IMR-90 (cell line): ENCODE data around the gene NEK6. TPM values are rescaled to one million over a fixed set of nuclear protein-coding genes. Genes with fewer than 3 reads are reported as not detected.

Source experiments
- ATAC-seq: fragments of 200-7000 bp; cut with Tn5 transposase; 2 replicates; pipeline ENCODE4 v1.9.1; 2020; ENCODE audit warnings: low read depth, mild to moderate bottlenecking, moderate library complexity
- BruUV-seq: library from RNA; stranded (reverse); fragments of 400-500 nt; replicated peaks from 2 replicates; lab custom pipeline; 2021; lab: Mats Ljungman, UMichigan
- CTCF ChIA-PET: fragments of 300-600 bp; formaldehyde crosslinking; extraction: SDS; loops from one replicate; lab custom pipeline; 2021; ENCODE audit warnings: antibody characterized with exemption; lab: Yijun Ruan, JAX
- POLR2A ChIA-PET: fragments of 300-600 bp; sonication (Branson Sonifier 250); formaldehyde crosslinking; loops from one replicate; lab custom pipeline; 2022; ENCODE audit warnings: antibody characterized with exemption; ENCODE audit not compliant: unreplicated experiment; lab: Charles Lee
- DNase-seq: peaks from one replicate; pipeline ENCODE4 v3.0.0; 2013
- H2AFZ ChIP-seq: replicated peaks from 2 replicates; pipeline ENCODE3; 2013; ENCODE audit warnings: low read length, mild to moderate bottlenecking; ENCODE audit not compliant: poor library complexity
- H2AK5ac ChIP-seq: 2 replicates; pipeline ENCODE4 v1.6.1; 2013; ENCODE audit warnings: low read depth, low read length, inconsistent platforms
- H2AK9ac ChIP-seq: replicated peaks from 2 replicates; pipeline ENCODE3; 2013; ENCODE audit warnings: mild to moderate bottlenecking, low read depth, low read length, moderate library complexity; ENCODE audit not compliant: poor library complexity
- H2BK120ac ChIP-seq: 2 replicates; pipeline ENCODE4 v1.6.1; 2013; ENCODE audit warnings: low read depth, low read length, inconsistent platforms
- H2BK15ac ChIP-seq: 3 replicates; pipeline ENCODE4 v1.6.1; 2013; ENCODE audit warnings: low read depth, low read length, inconsistent platforms
- H2BK20ac ChIP-seq: 2 replicates; pipeline ENCODE4 v1.6.1; 2013; ENCODE audit warnings: low read depth, mild to moderate bottlenecking, inconsistent platforms, low read length, moderate library complexity
- H2BK5ac ChIP-seq: 2 replicates; pipeline ENCODE4 v1.6.1; 2013; ENCODE audit warnings: mild to moderate bottlenecking, low read depth, low read length, inconsistent platforms; ENCODE audit not compliant: poor library complexity, severe bottlenecking
- H3K14ac ChIP-seq: replicated peaks from 2 replicates; pipeline ENCODE4 v1.6.1; 2013; ENCODE audit warnings: low read depth, low read length, inconsistent platforms
- H3K18ac ChIP-seq: 2 replicates; pipeline ENCODE4 v1.6.1; 2013; ENCODE audit warnings: low read depth, low read length, control low read depth
- H3K23ac ChIP-seq: 2 replicates; pipeline ENCODE4 v1.6.1; 2013; ENCODE audit warnings: low read depth, low read length, inconsistent platforms
- H3K27ac ChIP-seq: 2 replicates; pipeline ENCODE4 v1.5.1; 2013; ENCODE audit warnings: mild to moderate bottlenecking, control low read depth, low read length; ENCODE audit not compliant: insufficient read depth
- H3K27me3 ChIP-seq: 2 replicates; pipeline ENCODE4 v1.6.1; 2013; ENCODE audit warnings: low read length; ENCODE audit not compliant: control insufficient read depth, insufficient read depth
- H3K36me3 ChIP-seq: 2 replicates; pipeline ENCODE4 v1.6.1; 2013; ENCODE audit warnings: low read length, mixed read lengths; ENCODE audit not compliant: control insufficient read depth, insufficient read depth
- H3K4ac ChIP-seq: 2 replicates; pipeline ENCODE4 v1.6.1; 2013; ENCODE audit warnings: low read depth, low read length, inconsistent platforms
- H3K4me1 ChIP-seq: 2 replicates; pipeline ENCODE4 v1.6.1; 2013; ENCODE audit warnings: low read length, mixed read lengths; ENCODE audit not compliant: control insufficient read depth, insufficient read depth
- H3K4me2 ChIP-seq: 2 replicates; pipeline ENCODE4 v1.6.1; 2013; ENCODE audit warnings: low read depth, mild to moderate bottlenecking, control low read depth, low read length, moderate library complexity
- H3K4me3 ChIP-seq: 2 replicates; pipeline ENCODE4 v1.5.1; 2013; ENCODE audit warnings: low read depth, mild to moderate bottlenecking, control low read depth, low read length, moderate library complexity; ENCODE audit not compliant: insufficient read depth
- H3K56ac ChIP-seq: 2 replicates; pipeline ENCODE4 v1.6.1; 2013; ENCODE audit warnings: low read length, inconsistent platforms; ENCODE audit not compliant: insufficient read depth; ENCODE audit errors: extremely low read depth
- H3K79me1 ChIP-seq, 2 experiments: 2 replicates each; pipeline ENCODE4 v1.6.1; 2013; ENCODE audit warnings: low read length in 2 of 2, inconsistent platforms in 1 of 2, low read depth in 1 of 2
- H3K9ac ChIP-seq: 2 replicates; pipeline ENCODE4 v1.6.1; 2013; ENCODE audit warnings: low read depth, low read length, control low read depth
- H3K9me1 ChIP-seq: 2 replicates; pipeline ENCODE4 v1.6.1; 2013; ENCODE audit warnings: low read length, inconsistent platforms; ENCODE audit not compliant: insufficient read depth
- H3K9me3 ChIP-seq: 2 replicates; pipeline ENCODE4 v1.6.1; 2013; ENCODE audit warnings: low read length; ENCODE audit not compliant: control insufficient read depth, insufficient read depth
- H4K20me1 ChIP-seq: 2 replicates; pipeline ENCODE4 v1.6.1; 2013; ENCODE audit warnings: low read length, inconsistent platforms; ENCODE audit not compliant: insufficient read depth
- H4K5ac ChIP-seq: 2 replicates; pipeline ENCODE4 v1.6.1; 2013; ENCODE audit warnings: mild to moderate bottlenecking, low read depth, low read length, control low read depth
- H4K8ac ChIP-seq, 2 experiments: 2 replicates each; pipeline ENCODE4 v1.6.1; 2013; ENCODE audit warnings: low read depth in 2 of 2, low read length in 2 of 2, control low read depth in 1 of 2, inconsistent platforms in 1 of 2
- H4K91ac ChIP-seq: 2 replicates; pipeline ENCODE4 v1.6.1; 2013; ENCODE audit warnings: low read depth, low read length, inconsistent platforms; ENCODE audit not compliant: insufficient read depth
- BHLHE40 ChIP-seq: fragments of 150-350 bp; IDR thresholded peaks from 2 replicates; pipeline ENCODE4 v1.6.1; 2016; ENCODE audit warnings: mild to moderate bottlenecking, low read depth, low read length
- CEBPB ChIP-seq: IDR thresholded peaks from 2 replicates; pipeline ENCODE4 v1.6.1; 2012; ENCODE audit warnings: low read depth, low read length, improper control_type of control experiment
- CTCF ChIP-seq: conservative IDR thresholded peaks from 2 replicates; pipeline ENCODE4 v1.5.1; 2012; ENCODE audit warnings: mild to moderate bottlenecking, low read depth, low read length, improper control_type of control experiment
- ELK1 ChIP-seq: fragments of 150-350 bp; IDR thresholded peaks from 2 replicates; pipeline ENCODE4 v1.6.1; 2016; ENCODE audit warnings: low read depth, mild to moderate bottlenecking, low read length, moderate library complexity, borderline replicate concordance
- FOS ChIP-seq: fragments of 150-350 bp; IDR thresholded peaks from 2 replicates; pipeline ENCODE4 v1.6.1; 2016; ENCODE audit warnings: low read depth, low read length
- MAFK ChIP-seq: IDR thresholded peaks from 2 replicates; pipeline ENCODE4 v1.6.1; 2012; ENCODE audit warnings: low read depth, low read length, improper control_type of control experiment
- MAZ ChIP-seq: IDR thresholded peaks from 2 replicates; pipeline ENCODE4 v1.6.1; 2012; ENCODE audit warnings: low read depth, mild to moderate bottlenecking, low read length, improper control_type of control experiment, moderate library complexity, borderline replicate concordance
- MXI1 ChIP-seq: IDR thresholded peaks from 2 replicates; pipeline ENCODE4 v1.6.1; 2012; ENCODE audit warnings: low read depth, mild to moderate bottlenecking, low read length, moderate library complexity, borderline replicate concordance
- NFE2L2 ChIP-seq: fragments of 150-350 bp; IDR thresholded peaks from 2 replicates; pipeline ENCODE4 v1.6.1; 2016; ENCODE audit warnings: low read depth, mild to moderate bottlenecking, low read length
- RCOR1 ChIP-seq: IDR thresholded peaks from 2 replicates; pipeline ENCODE4 v1.6.1; 2012; ENCODE audit warnings: mild to moderate bottlenecking, low read length, improper control_type of control experiment; ENCODE audit not compliant: insufficient replicate concordance
- RFX5 ChIP-seq: IDR thresholded peaks from 2 replicates; pipeline ENCODE4 v1.8.0; 2012; ENCODE audit warnings: low read depth, mild to moderate bottlenecking, low read length, moderate library complexity
- SMC3 ChIP-seq: fragments of 150-350 bp; IDR thresholded peaks from 2 replicates; pipeline ENCODE4 v1.6.1; 2016; ENCODE audit warnings: low read depth, mild to moderate bottlenecking, antibody characterized with exemption, low read length, moderate library complexity
- WGBS, 2 experiments: methylation state at CpG; one replicate each; pipeline versions ENCODE4 v1.1.5 to v1.1.7; 2013; ENCODE audit warnings: missing lambda C conversion rate in 2 of 2; ENCODE audit not compliant: insufficient read length in 1 of 2; ENCODE audit errors: extremely low coverage in 2 of 2; 5-methylcytosine and 5-hydroxymethylcytosine counted together
- dilution Hi-C: fragments of 300-500 bp; cut with HindIII; formaldehyde crosslinking; loops from one replicate; pipeline ENCODE4 v1.14.3; 2018; ENCODE audit warnings: low sequenced_read_pairs; ENCODE audit not compliant: unreplicated experiment
- in situ Hi-C: fragments of 300-500 bp; cut with MboI; formaldehyde crosslinking; loops from 3 replicates; pipeline ENCODE4 v1.14.3; 2019; ENCODE audit warnings: low sequenced_read_pairs, inconsistent platforms, mixed read lengths
- intact Hi-C: fragments of 100-400 bp; cut with micrococcal nuclease; formaldehyde crosslinking; loops from 2 replicates; pipeline ENCODE4 v1.10.0; 2022
- polyA plus RNA-seq, 3 experiments: library from polyadenylated mRNA; depleted of rRNA; stranded (reverse); fragments of >200 nt; gene quantifications; 2 replicates each; pipeline ENCODE4 v1.2.3, GENCODE V29; 2012; ENCODE audit warnings: low replicate concordance in 1 of 3
- total RNA-seq: library from RNA; depleted of rRNA; stranded (reverse); fragments of >200 nt; gene quantifications from 2 replicates; pipeline ENCODE4 v1.2.3, GENCODE V29; 2012

Gene NEK6
- total and polyA plus RNA-seq, 2 of the 4 experiments (the other 2 are of a cell fraction): 79.9 to 112 TPM

- peak; percentile 45; the same call in 1 of the 2 replicates for TF ChIP-seq FOS
Observed at GRCh38 chr9:124285903-124286291, 28.1 kb downstream of the NEK6 start (continued).

- dilution Hi-C loops: no loop called here
- TF ChIP-seq MXI1: no peak
- TF ChIP-seq BHLHE40: peak; percentile 96
- TF ChIP-seq CTCF: no peak
- peak; percentile 12; the same call in 1 of the 2 replicates for TF ChIP-seq SMC3
- peak; percentile 84 for TF ChIP-seq MAFK
- TF ChIP-seq NFE2L2: peak; percentile 39; the same call in 1 of the 2 replicates
- no peak for TF ChIP-seq ELK1
- TF ChIP-seq CEBPB: peak; percentile 80; the same call in 1 of the 2 replicates
- peak; percentile 98 for TF ChIP-seq FOS
- no peak for TF ChIP-seq RFX5
- no peak for TF ChIP-seq MAZ
- peak; percentile 31 for TF ChIP-seq RCOR1
Observed at GRCh38 chr9:124286292-124286931, 28.7 kb downstream of the NEK6 start.

More at GRCh38 chr9:124286292-124286931, 28.7 kb downstream of the NEK6 start:
- peak overlapping the region; percentile 98 for H3K14ac ChIP-seq
- 2% methylated on average over 9 of the region's 14 CpGs; no CpG with 5 or more reads in 1 of the 2 experiments for WGBS, 2 experiments
- H3K79me1 ChIP-seq: peaks cover 21 to 92% of the 10 kb centered on the region in 2 experiments; a peak in 3 of 4 replicates
- peak overlapping the region; percentile 64 for H2AFZ ChIP-seq
- H3K36me3 ChIP-seq: peaks cover 25% of the 10 kb centered on the region
- H3K9ac ChIP-seq: peak overlapping the region; percentile 44
- H2BK20ac ChIP-seq: peak overlapping the region; percentile 97
- peak overlapping the region; percentile 79 for H4K5ac ChIP-seq
- peak overlapping the region; percentile 98 for H2AK5ac ChIP-seq
- CTCF ChIA-PET: no interaction called here
- peak overlapping the region; percentile 99 for H3K4ac ChIP-seq
- peak overlapping the region; percentile 100 for H4K91ac ChIP-seq
- peak overlapping the region; percentile 97 for H3K56ac ChIP-seq
- H2BK15ac ChIP-seq: peak overlapping the region; percentile 90; the same call in 2 of the 3 replicates
- BruUV-seq: no TSS peak
- peak overlapping the region; percentile 96 for H2AK9ac ChIP-seq
- peak overlapping the region; percentile 95 for H3K23ac ChIP-seq
- POLR2A ChIA-PET: no interaction called here
- ATAC-seq (peak; percentile 65), DNase-seq (peak; percentile 98)
- H4K8ac ChIP-seq: peak overlapping the region; percentile 80 to 96
- peaks cover 62% of the 10 kb centered on the region for H3K4me1 ChIP-seq
- H4K20me1 ChIP-seq: peaks cover 48% of the 10 kb centered on the region
- peak overlapping the region; percentile 90 for H3K27ac ChIP-seq
- intact Hi-C loops (loop anchor here (1.0 kb wide), 2 partner anchors 11 to 27 kb away; no protein-coding TSS in a partner anchor), in situ Hi-C loops (no loop called here)
- peak overlapping the region; percentile 99 for H2BK5ac ChIP-seq
- no peaks in the 10 kb centered on the region for H3K27me3 ChIP-seq
- H3K9me3 ChIP-seq: no peaks in the 10 kb centered on the region
- peak overlapping the region; percentile 45 for H3K4me2 ChIP-seq
- peak overlapping the region; percentile 93 for H3K18ac ChIP-seq
- peaks cover 43% of the 10 kb centered on the region for H3K9me1 ChIP-seq
- peak overlapping the region; percentile 99 for H2BK120ac ChIP-seq
- no peak overlapping the region for H3K4me3 ChIP-seq
